Endothelial cell of umbilical vein (primary cell): ENCODE measurements around the gene CILP2. TPM values are rescaled to one million over a fixed set of nuclear protein-coding genes. Genes with fewer than 3 reads are reported as not detected.

Experiments used
- BruUV-seq: library from RNA; stranded (reverse); fragments of 400-500 nt; replicated peaks from 2 replicates; lab custom pipeline; 2021; lab: Mats Ljungman, UMichigan
- CTCF ChIA-PET: fragments of 300-600, 350-600 bp; sonication (Branson Sonifier 250); formaldehyde crosslinking; loops from one replicate; lab custom pipeline; 2021; ENCODE audit warnings: antibody characterized with exemption, inconsistent platforms; lab: Charles Lee
- POLR2A ChIA-PET: fragments of 300-600, 350-600 bp; sonication (Branson Sonifier 250); formaldehyde crosslinking; loops from one replicate; lab custom pipeline; 2021; ENCODE audit warnings: antibody characterized with exemption, inconsistent platforms; lab: Charles Lee
- DNase-seq: peaks from one replicate; pipeline ENCODE4 v3.0.0-alpha.2; 2011; ENCODE audit warnings: low read depth, low spot score
- FAIRE-seq: peaks from 2 replicates; lab custom pipeline; 2011; peaks lifted over from hg19 to GRCh38; lab: Jason Lieb, UNC
- H2AFZ ChIP-seq: 2 replicates; pipeline ENCODE4 v1.6.0; 2012; ENCODE audit warnings: low read depth, low read length, control low read depth, inconsistent platforms
- H3K27ac ChIP-seq: 2 replicates; pipeline ENCODE4 v1.5.1; 2011; ENCODE audit warnings: low read depth, mild to moderate bottlenecking, control low read depth, low read length, moderate library complexity; ENCODE audit not compliant: insufficient read depth
- H3K27me3 ChIP-seq, 2 experiments: 2 replicates each; pipeline versions ENCODE4 v1.6.0 to v1.6.1; 2011; ENCODE audit warnings: low read length in 2 of 2, mixed read lengths in 1 of 2; ENCODE audit not compliant: control insufficient read depth in 2 of 2, insufficient read depth in 2 of 2
- H3K36me3 ChIP-seq, 2 experiments: 2 replicates in 1 of 2; 3 replicates in 1 of 2; pipeline ENCODE4 v1.5.1; 2011; ENCODE audit warnings: low read length in 2 of 2, mild to moderate bottlenecking in 1 of 2, moderate library complexity in 1 of 2; ENCODE audit not compliant: control insufficient read depth in 2 of 2, insufficient read depth in 2 of 2; ENCODE audit errors: extremely low read depth in 1 of 2
- H3K4me1 ChIP-seq: 3 replicates; pipeline ENCODE4 v1.5.1; 2011; ENCODE audit warnings: mild to moderate bottlenecking, low read length; ENCODE audit not compliant: control insufficient read depth, insufficient read depth; ENCODE audit errors: extremely low read depth
- H3K4me2 ChIP-seq: 2 replicates; pipeline ENCODE4 v1.6.1; 2011; ENCODE audit warnings: low read length, control low read depth, mixed read lengths; ENCODE audit not compliant: insufficient read depth
- H3K4me3 ChIP-seq, 3 experiments: fragments of 200-600 bp in 1 of 3; sonication (generic), shearing (Covaris generic) in 1 of 3; replicated peaks in 1 of 3; 2 replicates each; pipeline ENCODE4 v1.5.1; 2011 to 2016; ENCODE audit warnings: control low read depth in 3 of 3, low read length in 3 of 3, mild to moderate bottlenecking in 2 of 3, inconsistent platforms in 1 of 3, low read depth in 1 of 3, moderate library complexity in 1 of 3; ENCODE audit not compliant: insufficient read depth in 1 of 3
- H3K79me2 ChIP-seq: 2 replicates; pipeline ENCODE4 v1.6.0; 2012; ENCODE audit warnings: low read length, inconsistent platforms; ENCODE audit not compliant: control insufficient read depth, insufficient read depth
- H3K9ac ChIP-seq: replicated peaks from 2 replicates; pipeline ENCODE3; 2011; ENCODE audit warnings: low read length, control low read depth; ENCODE audit not compliant: insufficient read depth; ENCODE audit errors: extremely low read depth
- H3K9me1 ChIP-seq: replicated peaks from 3 replicates; pipeline ENCODE4 v1.6.0; 2011; ENCODE audit warnings: mild to moderate bottlenecking, low read length; ENCODE audit not compliant: control insufficient read depth, insufficient read depth; ENCODE audit errors: extremely low read depth
- H3K9me3 ChIP-seq: replicated peaks from 2 replicates; pipeline ENCODE4 v1.5.1; 2012; ENCODE audit warnings: low read length, inconsistent platforms; ENCODE audit not compliant: control insufficient read depth, insufficient read depth
- H4K20me1 ChIP-seq: replicated peaks from 2 replicates; pipeline ENCODE3; 2011; ENCODE audit warnings: mild to moderate bottlenecking, low read length; ENCODE audit not compliant: control insufficient read depth, insufficient read depth; ENCODE audit errors: extremely low read depth
- CTCF ChIP-seq, 2 donors: IDR thresholded peaks; 1 replicate in 1 of 2; 2 replicates in 1 of 2; pipeline ENCODE4 v1.5.1; 2011; ENCODE audit warnings: low read length in 2 of 2, mild to moderate bottlenecking in 2 of 2, moderate library complexity in 2 of 2, control low read depth in 1 of 2, inconsistent platforms in 1 of 2, low read depth in 1 of 2; ENCODE audit not compliant: insufficient read depth in 1 of 2; ENCODE audit errors: extremely low read depth in 1 of 2
- EZH2 ChIP-seq: IDR thresholded peaks from 2 replicates; pipeline ENCODE4 v1.6.1; 2012; ENCODE audit warnings: borderline replicate concordance, low read depth, mild to moderate bottlenecking, moderate library complexity, low read length, inconsistent platforms; ENCODE audit not compliant: severe bottlenecking
- FOS ChIP-seq: IDR thresholded peaks from 2 replicates; pipeline ENCODE4 v1.6.1; 2011; ENCODE audit warnings: mild to moderate bottlenecking, low read length, moderate library complexity, borderline replicate concordance; ENCODE audit not compliant: insufficient read depth
- GATA2 ChIP-seq: IDR thresholded peaks from 2 replicates; pipeline ENCODE4 v1.7.0; 2011; ENCODE audit warnings: low read depth, mild to moderate bottlenecking, moderate library complexity, mixed read lengths, low read length; ENCODE audit not compliant: insufficient read length, insufficient read depth
- JUN ChIP-seq: IDR thresholded peaks from 2 replicates; pipeline ENCODE4 v1.6.1; 2011; ENCODE audit warnings: borderline replicate concordance, low read depth; ENCODE audit not compliant: insufficient read length, insufficient read depth
- MAX ChIP-seq: IDR thresholded peaks from 2 replicates; pipeline ENCODE4 v1.6.1; 2011; ENCODE audit not compliant: insufficient read depth, insufficient read length
- MYC ChIP-seq: IDR thresholded peaks from one replicate; pipeline ENCODE4 v1.6.1; 2011; ENCODE audit warnings: mild to moderate bottlenecking, low read depth, low read length
- POLR2A ChIP-seq: IDR thresholded peaks from 2 replicates; pipeline ENCODE4 v1.6.1; 2012; ENCODE audit warnings: low read depth, mild to moderate bottlenecking, control low read depth, low read length
- POLR2AphosphoS5 ChIP-seq: IDR thresholded peaks from 2 replicates; pipeline ENCODE4 v1.6.1; 2012; ENCODE audit warnings: low read depth, mild to moderate bottlenecking, control low read depth, low read length, moderate library complexity; ENCODE audit not compliant: insufficient read depth
- dilution Hi-C: fragments of 300-500 bp; cut with MboI; formaldehyde crosslinking; loops from one replicate; pipeline ENCODE4 v1.15.0; 2019; ENCODE audit warnings: low sequenced_read_pairs; ENCODE audit not compliant: extremely low pct_ligation_motif_present
- intact Hi-C: fragments of 100-400 bp; cut with micrococcal nuclease; formaldehyde crosslinking; loops from one replicate; pipeline ENCODE4 v1.10.0; 2022
- polyA plus RNA-seq, 4 experiments: library from polyadenylated mRNA; depleted of rRNA in 3 of 4; stranded (reverse) in 3 of 4; unstranded in 1 of 4; fragments of >200 nt; gene quantifications; 2 replicates each; pipeline versions ENCODE4 v1.2.1 to v1.2.3, GENCODE V29; 2011 to 2012; ENCODE audit warnings: missing spikeins in 1 of 4
- total RNA-seq: library from RNA; stranded (reverse); gene quantifications from 2 replicates; pipeline ENCODE4 v1.2.3, GENCODE V29; 2021

Gene CILP2
- total and polyA plus RNA-seq, 2 donors (not counting 3 experiments of a cell fraction or from before 2014, with no cell fraction given), result 0.01 TPM; not detected in 1

- POLR2A ChIA-PET, result no interaction called here
- no peaks in the 10 kb centered on the region for H3K36me3 ChIP-seq
- dilution Hi-C loops, result no loop called here
- H3K4me1 ChIP-seq, result no peaks in the 10 kb centered on the region
- H3K4me3 ChIP-seq, result no peak overlapping the region
- no peaks in the 10 kb centered on the region for H3K9me1 ChIP-seq
- CTCF ChIA-PET, result interaction anchor here (0.5 to 0.6 kb wide), 2 partner anchors 17 to 339 kb away, joined by 3 to 4 read pairs; no protein-coding TSS in a partner anchor
- TF ChIP-seq CTCF (IDR thresholded peaks at IDR 0.05; ENCODE audit: extremely low read depth in 1 of 2, insufficient read depth in 1 of 2, low read depth in 1 of 2, low read length in 2 of 2), result no peak
- no peak for TF ChIP-seq POLR2AphosphoS5
- TF ChIP-seq GATA2, result no peak
- no peak for TF ChIP-seq MAX
- TF ChIP-seq EZH2, result no peak
- no peak for TF ChIP-seq MYC
- no peak for TF ChIP-seq POLR2A
- TF ChIP-seq JUN, result no peak
- no peak for TF ChIP-seq FOS
- H3K9me3 ChIP-seq, result no peaks in the 10 kb centered on the region
- no peak overlapping the region for H3K27ac ChIP-seq
- no peak overlapping the region for H3K9ac ChIP-seq
- no peak for FAIRE-seq
- intact Hi-C loops, result no loop called here
- BruUV-seq, result no TSS peak
- no peaks in the 10 kb centered on the region for H3K79me2 ChIP-seq
- H3K27me3 ChIP-seq, result no peaks in the 10 kb centered on the region
- no peaks in the 10 kb centered on the region for H4K20me1 ChIP-seq
- no peak overlapping the region for H3K4me2 ChIP-seq
- DNase-seq, result no peak
- no peak overlapping the region for H2AFZ ChIP-seq
These were observed 11.1 kb downstream of the CILP2 start for GRCh38 chr19:19548915-19549759.
